GM12875 (cell line): ENCODE measurements around the gene MT1X.

ENCODE experiments used
- H3K4me3 ChIP-seq: one replicate; pipeline ENCODE4 v1.5.1; 2011; ENCODE audit warnings: low read depth, low read length, control low read depth
- TF ChIP-seq, protein P1 (sequence below): IDR thresholded peaks from 2 replicates; pipeline ENCODE4 v1.5.1; 2011; ENCODE audit warnings: low read depth, mild to moderate bottlenecking, control low read depth, inconsistent platforms, low read length, moderate library complexity, borderline replicate concordance; ENCODE audit not compliant: insufficient read depth

Gene MT1X

DNA sequence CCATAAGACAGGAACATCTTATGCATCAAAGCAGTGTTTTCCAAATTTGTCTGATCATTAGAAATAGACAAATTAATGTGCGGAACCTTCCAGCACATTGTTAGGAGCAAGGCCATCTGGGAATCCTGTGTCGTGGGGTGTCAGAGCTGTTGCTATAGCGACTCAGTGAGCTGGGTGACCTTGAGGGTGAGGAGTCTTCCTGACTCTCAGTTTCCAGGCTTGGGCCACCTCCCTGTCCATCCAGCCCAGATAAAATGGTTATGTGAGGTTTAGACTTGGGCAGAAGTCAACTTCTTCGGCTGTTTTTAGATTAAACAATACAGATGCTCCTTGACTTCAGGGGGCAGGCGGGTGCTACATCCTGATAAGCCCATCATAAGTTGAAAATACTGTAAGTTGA, 20.6 kb downstream of the MT1X start:
- H3K4me3 ChIP-seq = no peak overlapping the region
- TF ChIP-seq, protein P1, sequence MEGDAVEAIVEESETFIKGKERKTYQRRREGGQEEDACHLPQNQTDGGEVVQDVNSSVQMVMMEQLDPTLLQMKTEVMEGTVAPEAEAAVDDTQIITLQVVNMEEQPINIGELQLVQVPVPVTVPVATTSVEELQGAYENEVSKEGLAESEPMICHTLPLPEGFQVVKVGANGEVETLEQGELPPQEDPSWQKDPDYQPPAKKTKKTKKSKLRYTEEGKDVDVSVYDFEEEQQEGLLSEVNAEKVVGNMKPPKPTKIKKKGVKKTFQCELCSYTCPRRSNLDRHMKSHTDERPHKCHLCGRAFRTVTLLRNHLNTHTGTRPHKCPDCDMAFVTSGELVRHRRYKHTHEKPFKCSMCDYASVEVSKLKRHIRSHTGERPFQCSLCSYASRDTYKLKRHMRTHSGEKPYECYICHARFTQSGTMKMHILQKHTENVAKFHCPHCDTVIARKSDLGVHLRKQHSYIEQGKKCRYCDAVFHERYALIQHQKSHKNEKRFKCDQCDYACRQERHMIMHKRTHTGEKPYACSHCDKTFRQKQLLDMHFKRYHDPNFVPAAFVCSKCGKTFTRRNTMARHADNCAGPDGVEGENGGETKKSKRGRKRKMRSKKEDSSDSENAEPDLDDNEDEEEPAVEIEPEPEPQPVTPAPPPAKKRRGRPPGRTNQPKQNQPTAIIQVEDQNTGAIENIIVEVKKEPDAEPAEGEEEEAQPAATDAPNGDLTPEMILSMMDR = no peak

GRCh38 chr16:56708525-56709442, 26.5 kb downstream of the MT1X start:
- no peak overlapping the region for H3K4me3 ChIP-seq
- TF ChIP-seq, protein P1 = no peak

DNA sequence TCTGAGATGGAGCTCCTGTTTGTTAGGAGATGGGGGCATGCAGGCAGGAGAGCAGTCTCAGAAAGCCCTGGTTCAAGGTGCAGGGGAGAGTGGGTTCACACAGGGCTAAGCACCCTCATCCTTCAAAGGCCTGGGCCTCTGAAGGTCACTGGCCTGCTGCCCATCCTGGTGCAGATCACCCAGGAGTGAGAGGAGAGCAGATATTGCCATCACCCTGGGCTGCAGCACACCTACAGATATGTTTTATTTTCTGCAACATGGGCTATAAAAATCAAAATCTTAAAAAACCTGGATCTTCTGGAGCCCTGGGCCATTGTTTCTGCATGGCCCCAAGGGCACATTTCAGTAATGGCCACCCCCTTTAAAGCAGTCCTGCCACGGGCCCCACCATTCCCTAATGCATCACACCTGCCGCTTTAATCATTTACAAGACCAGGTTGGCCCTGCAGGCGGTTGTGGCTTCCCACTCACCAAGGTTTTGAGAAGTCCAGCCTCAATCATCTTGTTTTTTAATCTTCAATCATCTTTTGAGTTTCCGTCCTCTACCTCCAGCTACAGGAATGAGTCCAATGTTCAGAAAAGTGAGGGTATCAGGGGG, 27.3 kb downstream of the MT1X start:
- TF ChIP-seq, protein P1 = no peak
- H3K4me3 ChIP-seq = no peak overlapping the region

DNA sequence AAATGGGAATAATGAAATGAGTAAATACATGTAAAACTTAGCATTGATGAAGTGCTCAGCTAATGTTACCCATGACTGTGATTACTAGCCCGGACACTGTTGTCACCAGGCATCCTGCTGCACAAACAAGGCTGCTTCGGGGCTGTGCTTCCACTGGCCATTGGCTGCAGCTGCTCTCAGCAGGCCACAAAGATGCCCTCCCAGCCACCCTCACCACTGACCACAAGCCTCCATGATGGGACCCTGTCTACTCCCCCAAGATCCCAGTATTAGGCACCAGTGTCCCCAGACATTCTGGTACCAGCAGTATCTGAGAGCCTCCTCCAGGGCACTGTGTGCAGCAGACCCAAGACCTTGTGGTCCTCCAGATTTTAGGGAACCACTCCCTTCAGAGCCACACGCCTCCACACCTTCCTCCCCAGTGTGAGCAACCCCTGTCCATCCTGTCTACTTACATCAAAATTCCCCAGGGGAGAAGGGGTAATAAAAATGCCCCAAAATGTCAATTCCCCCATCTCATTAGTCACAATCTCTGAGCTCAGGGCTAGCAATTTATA, 28.0 kb downstream of the MT1X start:
- TF ChIP-seq, protein P1 = no peak
- H3K4me3 ChIP-seq = no peak overlapping the region

DNA sequence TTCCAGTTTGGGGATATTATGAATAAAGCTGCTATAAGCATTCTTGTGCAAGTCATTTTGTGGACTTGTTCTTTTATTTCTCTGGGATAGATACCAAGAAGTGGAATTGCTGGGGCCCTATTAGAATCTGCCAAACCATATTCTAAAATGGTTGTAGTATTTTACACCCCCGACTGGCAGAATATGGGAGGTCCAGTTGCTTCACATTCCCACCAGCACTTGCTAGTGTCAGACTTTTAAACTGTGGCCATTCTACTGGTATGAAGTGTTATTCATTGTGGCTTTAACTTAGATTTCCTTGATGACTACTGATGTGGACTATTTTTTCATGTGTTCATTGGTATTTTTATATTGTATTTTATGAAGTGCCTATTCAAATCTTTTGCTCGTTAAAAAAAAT, 29.6 kb downstream of the MT1X start:
- TF ChIP-seq, protein P1 = no peak
- H3K4me3 ChIP-seq = no peak overlapping the region

- H3K4me3 ChIP-seq = no peak overlapping the region
- TF ChIP-seq, protein P1 = no peak
Observed at GRCh38 chr16:56713794-56714193, 31.5 kb downstream of the MT1X start.
